Esophagus (tissue), 2 donors: Measurements from ENCODE around the gene TUBB3. TPM values are rescaled to one million over a fixed set of nuclear protein-coding genes. Genes with fewer than 3 reads are reported as not detected.
"Not testable (repeated sequence)": the region's sequence is repeated elsewhere in the genome, so short reads cannot be mapped to it uniquely, and the experiment has no call there.

Experiments
- H3K27ac ChIP-seq, 2 donors: one replicate each; pipeline ENCODE4 v1.5.1; 2013; ENCODE audit warnings: low read depth in 2 of 2, mild to moderate bottlenecking in 2 of 2, inconsistent platforms in 1 of 2, low read length in 1 of 2, moderate library complexity in 1 of 2
- H3K27me3 ChIP-seq, 2 donors: one replicate each; pipeline ENCODE4 v1.6.1; 2013; ENCODE audit warnings: low read length in 2 of 2, control low read depth in 1 of 2, mild to moderate bottlenecking in 1 of 2; ENCODE audit not compliant: insufficient read depth in 2 of 2, control insufficient read depth in 1 of 2
- H3K36me3 ChIP-seq, 2 donors: one replicate each; pipeline ENCODE4 v1.6.1; 2013; ENCODE audit warnings: low read length in 1 of 2; ENCODE audit not compliant: control insufficient read depth in 2 of 2, insufficient read depth in 2 of 2
- H3K4me1 ChIP-seq, 2 donors: one replicate each; pipeline ENCODE4 v1.6.1; 2013; ENCODE audit warnings: low read length in 1 of 2; ENCODE audit not compliant: control insufficient read depth in 2 of 2, insufficient read depth in 2 of 2
- H3K4me3 ChIP-seq, 2 donors: one replicate each; pipeline ENCODE4 v1.5.1; 2013; ENCODE audit warnings: low read length in 2 of 2, mild to moderate bottlenecking in 2 of 2, low read depth in 1 of 2, moderate library complexity in 1 of 2
- H3K9me3 ChIP-seq, 2 donors: one replicate each; pipeline ENCODE4 v1.6.1; 2013; ENCODE audit warnings: mild to moderate bottlenecking in 2 of 2, low read depth in 1 of 2, low read length in 1 of 2, moderate library complexity in 1 of 2; ENCODE audit not compliant: control insufficient read depth in 2 of 2, insufficient read depth in 1 of 2
- WGBS, 2 donors: extraction: QIAGEN DNeasy Blood & Tissue Kit; methylation state at CpG; one replicate each; pipeline ENCODE4 v1.1.7; 2013; 5-methylcytosine and 5-hydroxymethylcytosine counted together
- polyA plus RNA-seq, 2 donors: library from polyadenylated mRNA; stranded (reverse); fragments of 200-250 nt; gene quantifications; one replicate each; pipeline ENCODE4 v1.2.3, GENCODE V29; 2013
- donor health status: healthy with polysubstance abuse.
- donor health status: Bipolar disorder and iron deficiency.

TUBB3 gene
- polyA plus RNA-seq, 2 donors, result 0.16 to 1.5 TPM

DNA sequence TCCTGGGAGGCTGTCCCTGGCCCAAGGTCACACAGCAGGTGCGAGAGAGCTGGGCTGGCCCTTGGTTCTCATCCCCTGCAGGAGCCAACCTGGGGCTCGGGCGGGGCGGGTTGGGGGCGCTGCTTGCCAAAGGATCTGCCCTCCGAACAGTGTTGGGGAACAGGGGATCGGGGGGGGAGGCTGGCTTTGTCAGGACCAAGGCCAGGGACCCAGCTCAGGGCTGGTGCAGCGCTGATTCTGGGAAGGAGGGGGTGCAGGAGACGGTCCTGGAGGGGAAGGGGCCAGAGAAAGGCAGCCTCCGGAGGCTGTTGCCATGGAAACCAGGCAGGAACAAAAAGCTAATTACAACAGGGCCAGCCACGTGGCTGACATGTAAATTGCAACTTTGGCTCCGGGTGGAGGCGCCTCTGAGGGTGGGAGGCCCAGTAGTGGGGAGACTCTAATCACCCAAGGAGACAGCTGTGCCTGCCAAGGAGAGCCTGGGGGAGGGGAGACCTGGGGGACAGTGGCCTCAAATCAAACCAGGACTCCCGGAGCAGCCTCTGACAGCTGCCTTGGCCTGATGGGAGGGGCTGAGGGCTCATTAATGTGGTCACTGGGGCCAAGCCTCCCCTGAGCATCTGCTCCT lies 1.3 kb downstream of the TUBB3 start:
- peaks cover 0 to 9% of the 10 kb centered on the region in 2 donors for H3K27me3 ChIP-seq
- WGBS, 2 donors, result 1 to 5% methylated on average over 13 to 14 of the region's 14 CpGs
- H3K4me3 ChIP-seq, result no peak overlapping the region
- no peak overlapping the region for H3K27ac ChIP-seq
- peaks cover 3 to 18% of the 10 kb centered on the region in 2 donors for H3K4me1 ChIP-seq
- H3K36me3 ChIP-seq, result no peaks in the 10 kb centered on the region
- no peaks in the 10 kb centered on the region for H3K9me3 ChIP-seq

DNA sequence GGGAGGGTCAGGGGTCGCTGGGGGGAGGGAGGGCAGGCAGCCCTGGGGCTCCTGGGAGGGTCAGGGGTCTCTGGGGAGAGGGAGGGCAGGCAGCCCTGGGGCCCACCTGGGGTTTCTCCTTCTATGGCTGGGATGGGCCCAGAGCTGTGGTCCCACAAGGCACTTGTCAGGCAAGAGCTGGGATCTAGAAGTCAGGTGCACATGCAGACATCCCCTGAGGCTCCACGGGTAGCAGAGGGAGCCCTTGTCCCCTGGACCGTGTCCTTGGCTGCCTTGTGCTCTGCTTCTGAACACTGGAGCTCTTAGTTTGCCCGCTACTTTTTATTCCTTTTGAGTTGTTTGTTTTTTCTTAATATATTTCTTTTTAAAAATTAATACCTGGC lies 1.8 kb downstream of the TUBB3 start:
- Histone ChIP-seq H3K4me3 (no peak overlapping the region), H3K9me3 (no peaks in the 10 kb centered on the region), H3K36me3 (no peaks in the 10 kb centered on the region), H3K27ac (no peak overlapping the region), H3K4me1 (peaks cover 3 to 18% of the 10 kb centered on the region in 2 donors), H3K27me3 (peaks cover 0 to 9% of the 10 kb centered on the region in 2 donors)
- 28 to 32% methylated on average over 4 of the region's 4 CpGs for WGBS, 2 donors

DNA sequence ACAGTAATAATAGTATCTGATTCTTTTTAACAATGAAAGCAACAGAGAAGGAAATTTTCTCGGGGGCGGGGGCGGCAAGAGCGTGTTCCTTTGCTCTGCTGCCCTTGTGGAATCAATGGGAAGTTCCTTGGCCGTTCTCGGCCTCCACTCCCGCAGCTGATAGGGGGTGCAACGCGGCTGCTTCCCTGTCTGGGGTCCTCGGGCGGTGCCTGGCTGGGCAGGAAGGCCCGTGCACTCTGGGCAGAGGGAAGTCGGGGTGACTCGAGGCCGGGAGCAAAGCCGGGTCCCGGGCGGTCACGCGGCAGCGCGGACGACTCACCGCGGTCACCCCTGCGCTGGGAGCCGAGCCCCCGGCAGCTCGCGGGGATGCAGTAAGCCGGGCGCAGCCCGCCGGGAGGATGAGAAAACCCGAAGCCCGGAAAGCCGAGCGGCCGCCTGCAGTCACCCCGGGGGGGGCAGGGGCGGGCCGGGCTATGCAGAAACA lies 2.5 kb downstream of the TUBB3 start:
- Histone ChIP-seq H3K27ac (peak overlapping the region in 1 of 2 donors; percentile 7), H3K4me3 (peak overlapping the region; percentile 30 to 31), H3K4me1 (peaks cover 3 to 18% of the 10 kb centered on the region in 2 donors), H3K36me3 (no peaks in the 10 kb centered on the region), H3K27me3 (peaks cover 0 to 9% of the 10 kb centered on the region in 2 donors), H3K9me3 (no peaks in the 10 kb centered on the region)
- WGBS, 2 donors, result 1 to 2% methylated on average over 38 to 42 of the region's 42 CpGs

DNA sequence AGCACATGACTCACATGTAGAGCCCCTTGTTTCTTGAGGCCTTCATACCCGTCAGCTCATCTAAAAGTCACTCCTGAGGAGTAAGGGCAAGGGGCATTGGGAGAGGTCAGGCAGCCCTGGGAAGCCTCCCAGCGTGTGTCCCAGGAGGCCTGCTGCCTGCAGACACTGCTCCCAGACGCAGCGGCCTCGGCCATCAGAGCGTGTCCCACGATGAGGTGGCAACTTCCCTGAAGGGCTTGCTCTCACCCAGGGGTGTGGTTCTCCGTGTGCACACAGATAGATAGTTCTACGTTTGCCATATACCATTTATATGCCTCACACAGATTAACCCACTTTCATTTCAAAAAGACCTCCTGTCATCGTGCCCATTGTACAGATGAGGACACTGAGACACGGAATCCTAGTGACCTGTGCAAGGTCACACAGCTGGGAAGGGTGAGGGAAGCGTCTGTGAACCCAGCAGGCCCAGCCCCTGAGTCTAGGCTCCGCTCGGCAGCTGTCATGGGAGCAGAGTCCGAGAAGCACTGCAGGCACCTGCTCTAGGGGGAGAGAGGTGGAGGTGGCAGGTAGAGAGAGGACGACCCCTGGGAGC lies 8.3 kb downstream of the TUBB3 start:
- Histone ChIP-seq H3K27me3 (no peaks in the 10 kb centered on the region), H3K4me1 (peaks cover 0 to 1% of the 10 kb centered on the region in 2 donors), H3K36me3 (no peaks in the 10 kb centered on the region), H3K27ac (no peak overlapping the region), H3K4me3 (no peak overlapping the region), H3K9me3 (no peaks in the 10 kb centered on the region)
- WGBS, 2 donors, result 83 to 84% methylated on average over 16 of the region's 16 CpGs

DNA sequence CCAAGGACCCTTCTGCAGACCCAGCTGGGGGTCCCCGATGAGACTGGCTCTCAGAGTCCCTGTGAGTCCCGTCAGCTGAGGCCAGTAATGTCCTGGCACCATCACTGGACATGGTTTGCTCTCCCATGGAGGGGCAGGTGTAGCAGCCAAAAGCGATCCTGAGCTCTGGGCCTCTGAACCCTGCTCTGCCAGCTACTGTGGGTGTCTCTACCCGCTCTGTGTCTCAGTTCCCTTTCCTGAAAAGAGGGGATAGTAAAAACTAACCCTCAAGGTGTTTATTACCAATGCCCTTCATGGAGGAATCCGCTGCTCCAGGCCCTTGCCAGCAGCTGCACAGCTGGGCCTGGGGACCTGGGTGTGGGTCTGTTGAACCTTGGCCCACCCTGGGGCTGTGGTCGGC lies 8.8 kb downstream of the TUBB3 start:
- 87 to 88% methylated on average over 6 of the region's 6 CpGs for WGBS, 2 donors
- H3K9me3 ChIP-seq, result no peaks in the 10 kb centered on the region
- H3K4me1 ChIP-seq, result no peaks in the 10 kb centered on the region
- no peak overlapping the region for H3K27ac ChIP-seq
- no peaks in the 10 kb centered on the region for H3K36me3 ChIP-seq
- H3K4me3 ChIP-seq, result no peak overlapping the region
- no peaks in the 10 kb centered on the region for H3K27me3 ChIP-seq

DNA sequence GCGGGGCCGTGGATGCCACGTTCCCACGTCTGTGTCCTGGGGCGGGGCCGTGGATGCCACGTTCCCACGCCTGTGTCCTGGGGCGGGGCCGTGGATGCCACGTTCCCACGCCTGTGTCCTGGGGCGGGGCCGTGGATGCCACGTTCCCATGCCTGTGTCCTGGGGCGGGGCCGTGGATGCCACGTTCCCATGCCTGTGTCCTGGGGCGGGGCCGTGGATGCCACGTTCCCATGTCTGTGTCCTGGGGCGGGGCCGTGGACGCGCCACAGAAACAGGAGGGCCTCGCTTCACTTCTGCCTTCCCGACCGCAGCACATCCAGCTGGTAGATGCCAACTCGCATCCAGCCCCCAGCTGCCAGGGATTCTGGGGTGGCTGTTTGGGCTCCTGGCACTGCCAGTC lies 10.9 kb downstream of the TUBB3 start:
- not testable (repeated sequence) for H3K4me1 ChIP-seq, H3K27me3 ChIP-seq, H3K36me3 ChIP-seq, H3K4me3 ChIP-seq, H3K9me3 ChIP-seq, H3K27ac ChIP-seq
- 94 to 98% methylated on average over 22 to 29 of the region's 29 CpGs for WGBS, 2 donors

DNA sequence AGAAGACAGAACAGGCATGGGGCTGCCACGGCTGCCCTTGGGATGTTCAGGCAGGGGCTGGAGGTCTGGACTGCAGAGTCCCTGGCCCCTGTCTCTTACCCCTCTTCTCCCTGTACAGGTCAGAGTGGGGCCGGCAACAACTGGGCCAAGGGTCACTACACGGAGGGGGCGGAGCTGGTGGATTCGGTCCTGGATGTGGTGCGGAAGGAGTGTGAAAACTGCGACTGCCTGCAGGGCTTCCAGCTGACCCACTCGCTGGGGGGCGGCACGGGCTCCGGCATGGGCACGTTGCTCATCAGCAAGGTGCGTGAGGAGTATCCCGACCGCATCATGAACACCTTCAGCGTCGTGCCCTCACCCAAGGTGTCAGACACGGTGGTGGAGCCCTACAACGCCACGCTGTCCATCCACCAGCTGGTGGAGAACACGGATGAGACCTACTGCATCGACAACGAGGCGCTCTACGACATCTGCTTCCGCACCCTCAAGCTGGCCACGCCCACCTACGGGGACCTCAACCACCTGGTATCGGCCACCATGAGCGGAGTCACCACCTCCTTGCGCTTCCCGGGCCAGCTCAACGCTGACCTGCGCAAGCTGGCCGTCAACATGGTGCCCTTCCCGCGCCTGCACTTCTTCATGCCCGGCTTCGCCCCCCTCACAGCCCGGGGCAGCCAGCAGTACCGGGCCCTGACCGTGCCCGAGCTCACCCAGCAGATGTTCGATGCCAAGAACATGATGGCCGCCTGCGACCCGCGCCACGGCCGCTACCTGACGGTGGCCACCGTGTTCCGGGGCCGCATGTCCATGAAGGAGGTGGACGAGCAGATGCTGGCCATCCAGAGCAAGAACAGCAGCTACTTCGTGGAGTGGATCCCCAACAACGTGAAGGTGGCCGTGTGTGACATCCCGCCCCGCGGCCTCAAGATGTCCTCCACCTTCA lies 11.7 kb downstream of the TUBB3 start:
- Histone ChIP-seq H3K9me3 (no peaks in the 10 kb centered on the region), H3K4me3 (no peak overlapping the region), H3K27ac (no peak overlapping the region), H3K36me3 (no peaks in the 10 kb centered on the region), H3K4me1 (peaks cover 0 to 3% of the 10 kb centered on the region in 2 donors), H3K27me3 (no peaks in the 10 kb centered on the region)
- WGBS, 2 donors, result 95 to 96% methylated on average over 61 of the region's 61 CpGs

DNA sequence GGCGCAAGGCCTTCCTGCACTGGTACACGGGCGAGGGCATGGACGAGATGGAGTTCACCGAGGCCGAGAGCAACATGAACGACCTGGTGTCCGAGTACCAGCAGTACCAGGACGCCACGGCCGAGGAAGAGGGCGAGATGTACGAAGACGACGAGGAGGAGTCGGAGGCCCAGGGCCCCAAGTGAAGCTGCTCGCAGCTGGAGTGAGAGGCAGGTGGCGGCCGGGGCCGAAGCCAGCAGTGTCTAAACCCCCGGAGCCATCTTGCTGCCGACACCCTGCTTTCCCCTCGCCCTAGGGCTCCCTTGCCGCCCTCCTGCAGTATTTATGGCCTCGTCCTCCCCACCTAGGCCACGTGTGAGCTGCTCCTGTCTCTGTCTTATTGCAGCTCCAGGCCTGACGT lies 12.5 kb downstream of the TUBB3 start:
- not testable (repeated sequence) for H3K4me3 ChIP-seq, H3K27me3 ChIP-seq, H3K27ac ChIP-seq, H3K4me1 ChIP-seq, H3K9me3 ChIP-seq, H3K36me3 ChIP-seq
- WGBS, 2 donors, result 88 to 89% methylated on average over 23 to 27 of the region's 27 CpGs

DNA sequence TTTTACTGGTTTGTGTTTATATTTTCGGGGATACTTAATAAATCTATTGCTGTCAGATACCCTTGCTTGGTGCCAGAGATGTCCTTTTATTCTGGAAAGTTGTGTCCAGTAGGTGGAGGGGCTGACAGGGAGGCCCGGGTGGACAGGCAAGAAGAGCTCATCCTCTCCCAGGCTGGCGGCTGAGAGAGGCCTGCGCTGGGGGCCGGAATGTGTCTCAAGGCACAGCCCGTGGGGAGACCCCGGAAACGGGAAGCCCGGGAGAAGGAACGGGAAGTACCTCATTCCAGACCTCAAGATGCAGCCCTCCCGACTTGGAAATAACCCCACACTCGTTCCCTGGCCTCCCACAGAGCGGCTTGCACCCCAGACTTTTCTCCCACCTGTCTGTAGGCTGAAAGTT lies 12.9 kb downstream of the TUBB3 start:
- Histone ChIP-seq H3K4me1 (peaks cover 0 to 3% of the 10 kb centered on the region in 2 donors), H3K36me3 (no peaks in the 10 kb centered on the region), H3K9me3 (no peaks in the 10 kb centered on the region), H3K4me3 (no peak overlapping the region), H3K27me3 (no peaks in the 10 kb centered on the region), H3K27ac (no peak overlapping the region)
- 81 to 82% methylated on average over 13 of the region's 13 CpGs for WGBS, 2 donors
